ENCODE data around the gene PPP1R13B.
"Not testable (repeated sequence)": the region's sequence is repeated elsewhere in the genome, so short reads cannot be mapped to it uniquely, and the experiment has no call there.

Gene PPP1R13B

GRCh38 chr14:103861413-103862392, 14.3 kb upstream of the PPP1R13B start:
- no peak for DNase-seq (ENCODE audit: low read depth)

DNA sequence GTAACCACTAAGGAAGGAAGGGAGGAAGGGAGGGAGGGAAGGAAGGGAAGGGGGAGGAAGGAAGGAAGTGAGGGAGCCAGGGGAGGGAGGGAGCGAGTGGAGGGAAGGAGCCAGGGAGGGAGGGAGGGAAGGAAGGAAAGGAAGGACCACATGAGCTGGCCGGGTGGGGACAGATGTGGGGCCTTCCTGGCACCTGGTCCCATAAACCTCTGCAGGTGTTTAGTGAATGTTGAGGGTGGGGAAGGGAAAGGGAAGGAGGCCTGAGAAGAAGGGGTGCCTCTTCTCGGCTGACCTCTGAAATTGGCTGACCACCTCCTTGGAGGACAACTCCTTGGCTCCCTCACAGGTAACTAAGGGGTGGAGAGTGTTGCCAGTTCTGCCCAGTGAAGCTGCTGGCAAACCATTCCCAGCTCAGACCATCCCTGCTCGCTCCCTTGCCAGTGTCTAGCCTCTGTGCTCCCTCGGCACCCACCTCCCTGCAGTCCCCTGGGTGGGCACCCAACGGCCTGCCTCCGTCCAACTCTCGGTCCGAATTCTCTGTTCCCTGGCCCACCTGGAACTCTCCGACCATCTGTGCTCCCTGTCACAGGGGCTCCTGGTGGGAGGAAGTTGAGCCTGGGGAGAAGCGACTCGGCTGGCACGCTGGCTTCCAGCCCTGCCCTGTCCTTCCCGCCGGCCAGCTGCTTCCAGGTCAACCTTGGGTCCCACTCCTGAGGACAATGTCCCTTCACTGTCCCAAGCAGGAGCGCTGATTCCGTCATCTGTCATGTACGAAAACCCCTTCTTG, 12.2 kb upstream of the PPP1R13B start:
- no peak for DNase-seq (ENCODE audit: low read depth)

GRCh38 chr14:103858063-103858781, 10.8 kb upstream of the PPP1R13B start:
- DNase-seq (ENCODE audit: low read depth) = no peak

DNA sequence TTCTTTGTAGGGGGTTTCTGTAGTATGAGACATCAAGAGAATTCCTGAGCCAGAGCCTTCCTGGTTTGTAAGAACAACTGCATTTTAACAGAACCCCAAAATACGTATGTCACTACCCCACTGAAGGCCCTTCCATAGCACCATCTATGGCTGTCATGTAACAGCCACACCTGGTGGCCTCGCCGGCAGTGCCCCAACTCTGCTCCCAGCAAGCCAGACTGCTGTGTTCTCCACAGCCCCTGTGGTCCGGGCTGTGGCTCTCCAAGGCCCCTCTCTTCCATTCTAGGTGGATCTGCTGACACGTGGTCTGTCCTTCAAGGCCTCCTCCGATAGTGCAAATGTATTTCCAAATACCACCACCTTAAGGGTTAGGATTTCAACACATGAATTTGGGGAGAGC, 9.9 kb upstream of the PPP1R13B start:
- no peak for DNase-seq (ENCODE audit: low read depth)

GRCh38 chr14:103856607-103857006, 9.2 kb upstream of the PPP1R13B start:
- no peak for DNase-seq (ENCODE audit: low read depth)

- no peak for DNase-seq (ENCODE audit: low read depth)
These were observed 8.7 kb upstream of the PPP1R13B start for GRCh38 chr14:103856105-103856504.

- DNase-seq (ENCODE audit: low read depth) = no peak
These were observed 8.3 kb upstream of the PPP1R13B start for GRCh38 chr14:103855734-103856095.

- no peak for DNase-seq (ENCODE audit: low read depth)
These were observed 7.7 kb upstream of the PPP1R13B start for GRCh38 chr14:103854822-103855733.

GRCh38 chr14:103854017-103854808, 6.8 kb upstream of the PPP1R13B start:
- DNase-seq (ENCODE audit: low read depth) = no peak

GRCh38 chr14:103849151-103849886, 1.9 kb upstream of the PPP1R13B start:
- no peak for DNase-seq (ENCODE audit: low read depth)

GRCh38 chr14:103848175-103849077, 1.1 kb upstream of the PPP1R13B start:
- DNase-seq (ENCODE audit: low read depth) = no peak

DNA sequence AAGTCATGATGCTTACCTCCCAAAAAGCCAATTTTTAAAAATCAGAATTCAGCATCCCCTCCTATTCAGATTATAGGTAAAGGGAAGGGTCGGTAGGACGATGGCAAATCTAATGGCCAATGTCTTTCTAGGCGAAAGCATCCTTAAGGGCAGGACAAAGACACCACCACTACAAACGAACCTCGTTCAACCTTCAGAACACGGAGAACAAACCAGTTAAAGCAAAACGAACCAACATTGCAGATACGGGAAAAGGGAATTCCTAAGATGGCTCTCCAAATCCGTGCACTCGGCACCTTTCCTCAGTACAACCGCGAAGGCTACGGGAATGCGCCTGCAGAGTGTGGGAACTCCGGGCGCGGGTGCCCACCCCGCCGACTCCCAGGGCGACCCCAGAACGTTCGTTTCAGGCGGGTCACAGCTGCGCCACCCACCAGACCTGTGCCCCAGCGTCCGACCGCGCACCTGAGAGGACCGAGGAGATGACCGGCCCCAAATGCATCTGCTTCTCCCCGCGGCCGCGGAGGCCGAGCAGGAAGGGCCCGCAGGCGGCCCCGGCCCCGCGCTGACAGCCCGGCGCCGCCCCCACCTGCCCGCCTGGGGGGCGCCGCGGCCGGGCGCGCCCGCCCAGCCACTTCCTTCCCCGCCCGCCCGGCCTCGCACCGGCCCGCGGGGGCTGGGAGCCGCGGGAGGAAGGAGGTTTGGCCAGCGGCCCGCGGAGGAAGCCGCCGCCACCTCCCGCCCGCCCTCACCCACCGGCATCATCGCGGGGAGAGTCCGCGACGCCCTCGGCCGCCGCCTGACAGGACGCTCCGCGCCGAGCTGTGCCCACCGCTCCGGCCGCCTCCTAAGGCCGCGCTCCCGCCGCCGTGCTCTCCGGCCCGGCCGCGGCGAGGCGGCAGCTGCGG, 578 bp downstream of the PPP1R13B start:
- no peak for DNase-seq (ENCODE audit: low read depth)

GRCh38 chr14:103846097-103846496, 1.3 kb downstream of the PPP1R13B start:
- no peak for DNase-seq (ENCODE audit: low read depth)

GRCh38 chr14:103845327-103845726, 2.0 kb downstream of the PPP1R13B start:
- DNase-seq (ENCODE audit: low read depth) = no peak

DNA sequence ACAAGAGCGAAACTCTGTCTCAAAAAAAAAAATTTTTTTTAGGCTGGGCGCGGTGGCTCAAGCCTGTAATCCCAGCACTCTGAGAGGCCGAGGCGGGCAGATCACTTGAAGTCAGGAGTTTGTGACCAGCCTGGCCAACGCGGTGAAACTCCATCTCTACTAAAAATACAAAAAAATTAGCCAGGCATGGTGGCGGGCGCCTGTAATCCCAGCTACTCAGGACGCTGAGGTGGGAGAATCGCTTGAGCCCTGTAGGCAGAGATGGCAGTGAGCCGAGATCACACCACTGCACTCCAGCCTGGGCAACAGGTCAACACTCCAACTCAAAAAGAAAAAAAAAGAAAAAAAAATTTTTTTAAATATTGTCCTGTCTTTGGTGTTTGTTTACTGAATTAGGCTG, 6.1 kb downstream of the PPP1R13B start:
- DNase-seq (ENCODE audit: low read depth) = not testable (repeated sequence)

DNA sequence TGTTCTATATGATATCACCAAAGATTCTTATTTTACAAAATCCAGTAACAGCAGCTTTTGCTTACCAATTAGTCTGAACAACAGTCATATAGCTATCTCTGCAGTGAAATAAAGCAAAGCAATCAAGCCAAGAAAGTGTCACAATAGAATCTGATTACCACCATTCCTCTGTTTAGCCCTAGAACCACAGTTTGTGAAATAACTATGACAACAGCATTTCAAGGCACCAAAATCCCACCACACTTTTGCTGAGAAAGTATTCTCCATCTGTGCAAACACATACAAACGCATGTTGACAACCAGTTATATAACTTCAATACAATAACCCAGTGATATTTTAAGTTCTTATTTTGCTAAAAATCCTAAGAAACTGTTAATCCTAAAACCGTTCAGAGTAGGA, 7.4 kb downstream of the PPP1R13B start:
- DNase-seq (ENCODE audit: low read depth) = no peak

- DNase-seq (ENCODE audit: low read depth) = no peak
These were observed 7.8 kb downstream of the PPP1R13B start for GRCh38 chr14:103839579-103839978.

DNA sequence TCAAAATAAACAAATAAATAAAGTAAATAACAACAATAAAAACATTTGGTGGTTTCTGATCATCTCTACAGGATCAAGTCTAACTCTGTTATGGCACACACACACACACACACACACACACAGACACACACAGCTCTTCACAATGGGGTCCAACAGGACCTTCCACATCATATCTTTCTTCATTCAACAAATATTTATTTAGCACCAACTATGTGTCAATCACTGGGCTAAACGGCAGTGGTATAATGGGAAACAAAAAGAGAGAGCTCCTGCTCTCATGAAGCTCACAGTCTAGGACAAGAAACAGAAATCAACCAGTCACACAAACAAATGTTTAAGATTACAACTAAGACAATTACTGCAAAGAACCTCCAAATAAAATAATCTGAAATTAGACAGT, 9.3 kb downstream of the PPP1R13B start:
- DNase-seq (ENCODE audit: low read depth) = no peak
